ENCODE data around the gene NFATC1. TPM values are rescaled to one million over a fixed set of nuclear protein-coding genes. Genes with fewer than 3 reads are reported as not detected.

NFATC1 gene
- 0.37 TPM in 1 of 2 replicates, not detected in the other for polyA plus RNA-seq
- polyA minus RNA-seq, result 0.81 and 1.7 TPM in 2 replicates

DNA sequence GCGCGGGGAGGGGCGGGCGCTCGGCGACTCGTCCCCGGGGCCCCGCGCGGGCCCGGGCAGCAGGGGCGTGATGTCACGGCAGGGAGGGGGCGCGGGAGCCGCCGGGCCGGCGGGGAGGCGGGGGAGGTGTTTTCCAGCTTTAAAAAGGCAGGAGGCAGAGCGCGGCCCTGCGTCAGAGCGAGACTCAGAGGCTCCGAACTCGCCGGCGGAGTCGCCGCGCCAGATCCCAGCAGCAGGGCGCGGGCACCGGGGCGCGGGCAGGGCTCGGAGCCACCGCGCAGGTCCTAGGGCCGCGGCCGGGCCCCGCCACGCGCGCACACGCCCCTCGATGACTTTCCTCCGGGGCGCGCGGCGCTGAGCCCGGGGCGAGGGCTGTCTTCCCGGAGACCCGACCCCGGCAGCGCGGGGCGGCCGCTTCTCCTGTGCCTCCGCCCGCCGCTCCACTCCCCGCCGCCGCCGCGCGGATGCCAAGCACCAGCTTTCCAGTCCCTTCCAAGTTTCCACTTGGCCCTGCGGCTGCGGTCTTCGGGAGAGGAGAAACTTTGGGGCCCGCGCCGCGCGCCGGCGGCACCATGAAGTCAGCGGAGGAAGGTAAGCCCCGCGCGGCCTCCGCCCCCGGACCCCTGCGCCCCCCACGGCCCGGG, at the start of gene NFATC1:
Gene NFATC1, plus strand, starts transcription at position 170 of the 644 bp plus-strand sequence. Its CDS starts 295 bp downstream, at position 465.
- H4K20me1 ChIP-seq (ENCODE audit: insufficient read depth), result no peaks in the 10 kb centered on the region
- no peaks in the 10 kb centered on the region for H3K9me3 ChIP-seq (ENCODE audit: low read length)
- H3K4me2 ChIP-seq (ENCODE audit: low read length), result no peak within 1 kb of the TSS
- H2AFZ ChIP-seq (ENCODE audit: low read depth, low read length), result no peak within 1 kb of the TSS
- no peaks in the 10 kb centered on the region for H3F3A ChIP-seq (ENCODE audit: insufficient read depth, low read length, poor library complexity, severe bottlenecking)
- H3K36me3 ChIP-seq (ENCODE audit: insufficient read depth, low read length), result no peaks in the 10 kb centered on the region
- H3K9ac ChIP-seq (ENCODE audit: low read length), result peak within 1 kb of the TSS; percentile 9
- H3K9me2 ChIP-seq (ENCODE audit: insufficient read depth, low read length), result no peaks in the 10 kb centered on the region
- peak within 1 kb of the TSS; percentile 57 for H3K4me3 ChIP-seq (ENCODE audit: low read length)
- H3K79me2 ChIP-seq (replicated peaks; ENCODE audit: insufficient read depth, low read length), result no peaks in the 10 kb centered on the region
- H3K27me3 ChIP-seq (ENCODE audit: insufficient read depth, low read depth, low read length), result peaks cover 80% of the 10 kb centered on the region
- no peak within 1 kb of the TSS for H3K27ac ChIP-seq (ENCODE audit: low read length)
- peak; percentile 22 for TF ChIP-seq EP300 (conservative IDR thresholded peaks at IDR 0.05; ENCODE audit: poor library complexity, severe bottlenecking)
- no peak for TF ChIP-seq POLR2AphosphoS5 (IDR thresholded peaks at IDR 0.05)
- TF ChIP-seq TAF1 (IDR thresholded peaks at IDR 0.05; ENCODE audit: low read depth), result no peak
- TF ChIP-seq MXI1 (conservative IDR thresholded peaks at IDR 0.05; ENCODE audit: poor library complexity, severe bottlenecking), result peak; percentile 33
- TF ChIP-seq, protein P1, sequence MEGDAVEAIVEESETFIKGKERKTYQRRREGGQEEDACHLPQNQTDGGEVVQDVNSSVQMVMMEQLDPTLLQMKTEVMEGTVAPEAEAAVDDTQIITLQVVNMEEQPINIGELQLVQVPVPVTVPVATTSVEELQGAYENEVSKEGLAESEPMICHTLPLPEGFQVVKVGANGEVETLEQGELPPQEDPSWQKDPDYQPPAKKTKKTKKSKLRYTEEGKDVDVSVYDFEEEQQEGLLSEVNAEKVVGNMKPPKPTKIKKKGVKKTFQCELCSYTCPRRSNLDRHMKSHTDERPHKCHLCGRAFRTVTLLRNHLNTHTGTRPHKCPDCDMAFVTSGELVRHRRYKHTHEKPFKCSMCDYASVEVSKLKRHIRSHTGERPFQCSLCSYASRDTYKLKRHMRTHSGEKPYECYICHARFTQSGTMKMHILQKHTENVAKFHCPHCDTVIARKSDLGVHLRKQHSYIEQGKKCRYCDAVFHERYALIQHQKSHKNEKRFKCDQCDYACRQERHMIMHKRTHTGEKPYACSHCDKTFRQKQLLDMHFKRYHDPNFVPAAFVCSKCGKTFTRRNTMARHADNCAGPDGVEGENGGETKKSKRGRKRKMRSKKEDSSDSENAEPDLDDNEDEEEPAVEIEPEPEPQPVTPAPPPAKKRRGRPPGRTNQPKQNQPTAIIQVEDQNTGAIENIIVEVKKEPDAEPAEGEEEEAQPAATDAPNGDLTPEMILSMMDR (IDR thresholded peaks at IDR 0.05; ENCODE audit: poor library complexity, severe bottlenecking), result no peak
- no peak for TF ChIP-seq SMC3 (conservative IDR thresholded peaks at IDR 0.05; ENCODE audit: poor library complexity)
- TF ChIP-seq, protein P2, sequence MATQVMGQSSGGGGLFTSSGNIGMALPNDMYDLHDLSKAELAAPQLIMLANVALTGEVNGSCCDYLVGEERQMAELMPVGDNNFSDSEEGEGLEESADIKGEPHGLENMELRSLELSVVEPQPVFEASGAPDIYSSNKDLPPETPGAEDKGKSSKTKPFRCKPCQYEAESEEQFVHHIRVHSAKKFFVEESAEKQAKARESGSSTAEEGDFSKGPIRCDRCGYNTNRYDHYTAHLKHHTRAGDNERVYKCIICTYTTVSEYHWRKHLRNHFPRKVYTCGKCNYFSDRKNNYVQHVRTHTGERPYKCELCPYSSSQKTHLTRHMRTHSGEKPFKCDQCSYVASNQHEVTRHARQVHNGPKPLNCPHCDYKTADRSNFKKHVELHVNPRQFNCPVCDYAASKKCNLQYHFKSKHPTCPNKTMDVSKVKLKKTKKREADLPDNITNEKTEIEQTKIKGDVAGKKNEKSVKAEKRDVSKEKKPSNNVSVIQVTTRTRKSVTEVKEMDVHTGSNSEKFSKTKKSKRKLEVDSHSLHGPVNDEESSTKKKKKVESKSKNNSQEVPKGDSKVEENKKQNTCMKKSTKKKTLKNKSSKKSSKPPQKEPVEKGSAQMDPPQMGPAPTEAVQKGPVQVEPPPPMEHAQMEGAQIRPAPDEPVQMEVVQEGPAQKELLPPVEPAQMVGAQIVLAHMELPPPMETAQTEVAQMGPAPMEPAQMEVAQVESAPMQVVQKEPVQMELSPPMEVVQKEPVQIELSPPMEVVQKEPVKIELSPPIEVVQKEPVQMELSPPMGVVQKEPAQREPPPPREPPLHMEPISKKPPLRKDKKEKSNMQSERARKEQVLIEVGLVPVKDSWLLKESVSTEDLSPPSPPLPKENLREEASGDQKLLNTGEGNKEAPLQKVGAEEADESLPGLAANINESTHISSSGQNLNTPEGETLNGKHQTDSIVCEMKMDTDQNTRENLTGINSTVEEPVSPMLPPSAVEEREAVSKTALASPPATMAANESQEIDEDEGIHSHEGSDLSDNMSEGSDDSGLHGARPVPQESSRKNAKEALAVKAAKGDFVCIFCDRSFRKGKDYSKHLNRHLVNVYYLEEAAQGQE (IDR thresholded peaks at IDR 0.05; ENCODE audit: borderline replicate concordance), result no peak
- no peak for TF ChIP-seq EZH2 (IDR thresholded peaks at IDR 0.05; ENCODE audit: borderline replicate concordance, insufficient read depth, low read length, poor library complexity, severe bottlenecking)
- TF ChIP-seq RAD21 (conservative IDR thresholded peaks at IDR 0.05), result no peak

DNA sequence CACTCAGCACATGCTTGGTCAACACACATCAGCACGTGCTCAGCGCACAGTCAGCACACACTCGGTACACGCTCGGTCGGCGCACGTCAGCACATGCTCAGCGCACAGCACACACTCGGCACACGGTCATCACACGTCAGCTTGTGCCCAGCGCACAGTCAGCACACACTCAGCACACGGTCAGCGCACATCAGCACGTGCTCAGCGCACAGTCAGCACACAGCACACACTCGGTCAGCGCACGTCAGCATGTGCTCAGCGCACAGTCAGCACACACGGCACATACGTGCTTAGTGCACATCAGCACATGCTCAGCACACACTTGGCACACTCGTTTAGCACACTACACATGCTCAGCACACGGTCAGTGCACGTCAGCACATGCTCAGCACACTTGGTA, 49.7 kb upstream of the NFATC1 start:
- Histone ChIP-seq H3K36me3 (ENCODE audit: insufficient read depth, low read length) (peaks cover 9% of the 10 kb centered on the region), H2AFZ (ENCODE audit: low read depth, low read length) (no peak overlapping the region), H3K27me3 (ENCODE audit: insufficient read depth, low read depth, low read length) (no peaks in the 10 kb centered on the region), H3K4me3 (ENCODE audit: low read length) (no peak overlapping the region), H3K4me2 (ENCODE audit: low read length) (no peak overlapping the region), H3F3A (ENCODE audit: insufficient read depth, low read length, poor library complexity, severe bottlenecking) (no peaks in the 10 kb centered on the region), H4K20me1 (ENCODE audit: insufficient read depth) (no peaks in the 10 kb centered on the region), H3K9me3 (ENCODE audit: low read length) (no peaks in the 10 kb centered on the region), H3K79me2 (replicated peaks; ENCODE audit: insufficient read depth, low read length) (no peaks in the 10 kb centered on the region), H3K27ac (ENCODE audit: low read length) (no peak overlapping the region), H3K9ac (ENCODE audit: low read length) (no peak overlapping the region), H3K9me2 (ENCODE audit: insufficient read depth, low read length) (no peaks in the 10 kb centered on the region)
- TF ChIP-seq EP300 (conservative IDR thresholded peaks at IDR 0.05; ENCODE audit: poor library complexity, severe bottlenecking) (no peak), MXI1 (conservative IDR thresholded peaks at IDR 0.05; ENCODE audit: poor library complexity, severe bottlenecking) (no peak), RAD21 (conservative IDR thresholded peaks at IDR 0.05) (no peak), SMC3 (conservative IDR thresholded peaks at IDR 0.05; ENCODE audit: poor library complexity) (no peak), POLR2AphosphoS5 (IDR thresholded peaks at IDR 0.05) (no peak), EZH2 (IDR thresholded peaks at IDR 0.05; ENCODE audit: borderline replicate concordance, insufficient read depth, low read length, poor library complexity, severe bottlenecking) (no peak), TAF1 (IDR thresholded peaks at IDR 0.05; ENCODE audit: low read depth) (no peak)
- TF ChIP-seq, protein P1 (IDR thresholded peaks at IDR 0.05; ENCODE audit: poor library complexity, severe bottlenecking), result no peak
- TF ChIP-seq, protein P2 (IDR thresholded peaks at IDR 0.05; ENCODE audit: borderline replicate concordance), result no peak
